CD4-positive, alpha-beta T cell treated with Interleukin-12 subunit alpha and Interleukin-12 subunit beta, for 1 hour (primary cell): Measurements from ENCODE around the gene HSD17B7.

Experiments
- DNase-seq: peaks from one replicate; pipeline ENCODE4 v3.0.0-alpha.2; 2020

The HSD17B7 gene

DNA sequence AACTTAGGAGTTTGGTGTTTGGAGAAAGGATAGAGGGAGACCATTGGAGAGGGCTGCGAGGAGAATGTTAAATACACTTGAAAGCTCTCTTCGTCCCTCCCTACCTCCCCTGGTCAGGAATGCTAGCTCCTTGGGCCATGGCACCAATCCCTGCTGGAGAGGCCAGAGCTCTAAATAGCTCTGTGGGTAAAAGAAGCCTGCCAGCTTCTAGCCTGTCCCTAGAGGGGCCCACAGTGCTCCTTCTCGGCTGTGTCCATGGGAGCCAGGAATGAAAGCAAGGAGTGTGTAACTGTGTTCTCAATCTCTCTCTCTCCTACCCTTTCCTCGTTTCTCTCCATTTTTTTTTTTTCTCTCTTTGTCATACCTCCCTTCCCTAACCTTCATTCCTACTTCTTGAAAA, 70.6 kb downstream of the HSD17B7 start, which contains the start of gene CCDC190:
Gene CCDC190 (minus strand): TSS at position 75 of the 400 bp plus-strand sequence. CDS start 1,529 bp downstream, outside the sequence.
- DNase-seq: no peak

DNA sequence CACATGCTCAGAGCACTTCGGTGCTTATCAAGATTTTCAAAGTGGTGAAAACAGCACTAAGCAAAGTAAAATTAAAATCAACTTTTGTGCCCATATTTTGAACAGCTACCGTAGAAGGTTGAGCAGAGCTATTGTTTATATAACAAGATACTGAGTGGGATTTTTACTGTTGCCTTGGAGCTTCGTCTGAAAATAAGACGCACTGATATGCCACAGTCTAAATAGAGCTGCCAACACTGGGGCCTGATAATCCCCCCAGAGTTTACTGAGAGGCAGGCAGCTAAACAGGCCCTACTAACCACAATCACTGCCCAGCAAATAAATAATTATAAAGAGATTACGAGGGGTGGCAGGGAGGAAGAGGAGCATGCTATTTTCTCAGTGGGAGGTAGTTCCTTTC, 71.1 kb downstream of the HSD17B7 start:
- no peak for DNase-seq
